ENCODE data around the gene CATSPERZ.

Gene CATSPERZ

GRCh38 chr11:64266339-64266738 lies 33.8 kb upstream of the CATSPERZ start:
- Histone ChIP-seq H3K9me3 (ENCODE audit: severe bottlenecking) (no peaks in the 10 kb centered on the region), H3K27ac (ENCODE audit: poor library complexity, severe bottlenecking) (peak overlapping the region; percentile 92), H3K27me3 (ENCODE audit: insufficient read depth, poor library complexity, severe bottlenecking) (no peaks in the 10 kb centered on the region), H3K4me1 (ENCODE audit: insufficient read depth, poor library complexity, severe bottlenecking) (peaks cover 24% of the 10 kb centered on the region), H3K4me3 (ENCODE audit: severe bottlenecking) (no peak overlapping the region), H3K36me3 (ENCODE audit: low read depth) (peaks cover 44% of the 10 kb centered on the region)
- TF ChIP-seq, protein P1, sequence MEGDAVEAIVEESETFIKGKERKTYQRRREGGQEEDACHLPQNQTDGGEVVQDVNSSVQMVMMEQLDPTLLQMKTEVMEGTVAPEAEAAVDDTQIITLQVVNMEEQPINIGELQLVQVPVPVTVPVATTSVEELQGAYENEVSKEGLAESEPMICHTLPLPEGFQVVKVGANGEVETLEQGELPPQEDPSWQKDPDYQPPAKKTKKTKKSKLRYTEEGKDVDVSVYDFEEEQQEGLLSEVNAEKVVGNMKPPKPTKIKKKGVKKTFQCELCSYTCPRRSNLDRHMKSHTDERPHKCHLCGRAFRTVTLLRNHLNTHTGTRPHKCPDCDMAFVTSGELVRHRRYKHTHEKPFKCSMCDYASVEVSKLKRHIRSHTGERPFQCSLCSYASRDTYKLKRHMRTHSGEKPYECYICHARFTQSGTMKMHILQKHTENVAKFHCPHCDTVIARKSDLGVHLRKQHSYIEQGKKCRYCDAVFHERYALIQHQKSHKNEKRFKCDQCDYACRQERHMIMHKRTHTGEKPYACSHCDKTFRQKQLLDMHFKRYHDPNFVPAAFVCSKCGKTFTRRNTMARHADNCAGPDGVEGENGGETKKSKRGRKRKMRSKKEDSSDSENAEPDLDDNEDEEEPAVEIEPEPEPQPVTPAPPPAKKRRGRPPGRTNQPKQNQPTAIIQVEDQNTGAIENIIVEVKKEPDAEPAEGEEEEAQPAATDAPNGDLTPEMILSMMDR (IDR thresholded peaks at IDR 0.05; ENCODE audit: poor library complexity, severe bottlenecking) = no peak
- ATAC-seq (ENCODE audit: low read depth) (no peak), DNase-seq (ENCODE audit: low spot score) (no peak)

GRCh38 chr11:64267207-64267945 lies 32.8 kb upstream of the CATSPERZ start:
- ATAC-seq (ENCODE audit: low read depth) = no peak
- no peaks in the 10 kb centered on the region for H3K9me3 ChIP-seq (ENCODE audit: severe bottlenecking)
- H3K4me1 ChIP-seq (ENCODE audit: insufficient read depth, poor library complexity, severe bottlenecking) = peaks cover 27% of the 10 kb centered on the region
- TF ChIP-seq, protein P1 (IDR thresholded peaks at IDR 0.05; ENCODE audit: poor library complexity, severe bottlenecking) = no peak
- H3K4me3 ChIP-seq (ENCODE audit: severe bottlenecking) = no peak overlapping the region
- peaks cover 38% of the 10 kb centered on the region for H3K36me3 ChIP-seq (ENCODE audit: low read depth)
- DNase-seq (ENCODE audit: low spot score) = no peak
- H3K27me3 ChIP-seq (ENCODE audit: insufficient read depth, poor library complexity, severe bottlenecking) = no peaks in the 10 kb centered on the region
- peak overlapping the region; percentile 92 for H3K27ac ChIP-seq (ENCODE audit: poor library complexity, severe bottlenecking)

DNA sequence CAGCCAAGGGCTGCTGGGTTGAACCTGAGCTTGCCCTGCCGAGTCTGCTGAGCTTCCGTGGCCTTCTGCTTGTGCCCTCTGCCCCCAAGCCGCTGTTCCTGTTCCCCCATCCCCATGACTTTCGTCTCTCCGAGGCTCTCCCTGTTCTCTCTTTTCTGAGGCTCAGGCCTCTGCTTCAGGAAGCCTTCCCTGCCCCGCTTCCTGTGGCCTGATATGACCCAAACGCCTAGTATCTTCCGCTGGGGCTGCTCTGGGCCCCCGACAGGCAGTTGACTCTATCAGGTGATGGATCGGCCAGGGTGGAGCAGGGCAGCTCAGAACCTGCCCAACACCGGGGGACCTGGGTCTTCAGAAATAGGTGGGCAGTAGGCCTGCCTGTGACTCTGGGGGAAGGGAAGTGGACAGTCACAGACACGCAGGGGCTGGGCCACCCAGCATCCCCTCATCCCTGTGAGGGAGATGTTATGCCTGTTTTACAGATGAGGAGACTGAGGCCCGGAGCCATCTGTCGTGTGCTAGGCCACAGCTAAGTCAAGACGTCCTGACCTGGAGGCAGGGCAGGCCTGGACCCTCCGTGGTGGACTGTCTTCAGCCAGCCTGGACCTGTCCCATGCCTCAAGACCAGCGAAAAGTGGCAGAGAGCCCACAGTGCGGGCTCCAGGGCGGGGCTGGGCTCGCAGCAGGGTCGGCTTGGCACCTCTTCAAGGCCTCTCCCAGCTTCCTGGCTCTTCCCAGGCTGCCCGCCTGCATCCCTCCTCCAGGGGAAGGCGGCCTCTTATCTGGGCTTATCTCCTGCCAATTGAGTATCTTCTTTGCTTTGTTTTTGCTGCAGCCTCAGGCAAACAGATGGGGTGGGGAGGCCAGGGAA lies 31.9 kb upstream of the CATSPERZ start:
- TF ChIP-seq, protein P1 (IDR thresholded peaks at IDR 0.05; ENCODE audit: poor library complexity, severe bottlenecking) = no peak
- Histone ChIP-seq H3K4me1 (ENCODE audit: insufficient read depth, poor library complexity, severe bottlenecking) (peaks cover 20% of the 10 kb centered on the region), H3K27ac (ENCODE audit: poor library complexity, severe bottlenecking) (peak overlapping the region; percentile 92), H3K36me3 (ENCODE audit: low read depth) (peaks cover 30% of the 10 kb centered on the region), H3K27me3 (ENCODE audit: insufficient read depth, poor library complexity, severe bottlenecking) (no peaks in the 10 kb centered on the region), H3K4me3 (ENCODE audit: severe bottlenecking) (no peak overlapping the region), H3K9me3 (ENCODE audit: severe bottlenecking) (no peaks in the 10 kb centered on the region)
- DNase-seq (ENCODE audit: low spot score) (no peak), ATAC-seq (ENCODE audit: low read depth) (peak; percentile 26)

DNA sequence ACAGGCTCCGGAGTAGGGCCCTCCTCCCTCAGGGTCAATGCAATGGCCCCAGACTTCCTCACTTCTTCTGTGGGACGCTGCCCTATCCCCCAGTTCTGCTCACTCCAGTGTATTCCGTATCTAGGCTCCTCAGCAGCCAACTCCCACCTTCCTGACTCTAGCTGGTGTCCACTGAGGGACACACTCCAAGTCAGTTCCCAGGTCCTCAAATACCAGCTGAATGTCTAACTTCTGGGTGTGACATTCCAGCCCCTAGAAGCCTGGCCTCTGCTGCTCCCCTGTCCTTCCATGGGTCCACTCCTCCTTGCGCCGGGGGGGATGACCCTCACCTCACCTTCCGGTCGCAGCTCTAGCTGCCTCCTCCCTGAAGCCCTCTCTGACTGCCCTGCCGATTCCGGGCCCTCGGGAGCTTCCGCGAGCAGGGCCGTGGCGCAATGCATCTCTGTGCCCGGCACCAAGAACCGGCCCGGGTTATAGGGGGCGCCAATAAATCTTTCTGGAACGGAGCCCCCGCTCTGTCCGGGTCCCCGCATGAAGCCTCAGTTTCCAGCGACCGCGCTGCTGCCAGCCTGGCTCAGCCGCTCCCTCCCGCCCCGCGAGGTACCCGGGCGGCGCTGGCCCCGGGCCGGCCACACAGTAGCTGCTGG lies 31.1 kb upstream of the CATSPERZ start:
- peaks cover 22% of the 10 kb centered on the region for H3K36me3 ChIP-seq (ENCODE audit: low read depth)

More for the DNA sequence above, 31.1 kb upstream of the CATSPERZ start:
- H3K9me3 ChIP-seq (ENCODE audit: severe bottlenecking) = no peaks in the 10 kb centered on the region
- no peak for DNase-seq (ENCODE audit: low spot score)
- H3K4me1 ChIP-seq (ENCODE audit: insufficient read depth, poor library complexity, severe bottlenecking) = peaks cover 19% of the 10 kb centered on the region
- H3K27me3 ChIP-seq (ENCODE audit: insufficient read depth, poor library complexity, severe bottlenecking) = no peaks in the 10 kb centered on the region
- H3K27ac ChIP-seq (ENCODE audit: poor library complexity, severe bottlenecking) = peak overlapping the region; percentile 92
- ATAC-seq (ENCODE audit: low read depth) = peak; percentile 8
- H3K4me3 ChIP-seq (ENCODE audit: severe bottlenecking) = peak overlapping the region; percentile 38
- TF ChIP-seq, protein P1 (IDR thresholded peaks at IDR 0.05; ENCODE audit: poor library complexity, severe bottlenecking) = peak; percentile 19
